ENCODE data around the gene LRRC63. TPM values are rescaled to one million over a fixed set of nuclear protein-coding genes. Genes with fewer than 3 reads are reported as not detected.
"Not testable (repeated sequence)": the region's sequence is repeated elsewhere in the genome, so short reads cannot be mapped to it uniquely, and the experiment has no call there.

Gene LRRC63
- total RNA-seq, 8 experiments from 2014 or later, result 0.16 to 0.73 (median 0.36) TPM; not detected in 3

DNA sequence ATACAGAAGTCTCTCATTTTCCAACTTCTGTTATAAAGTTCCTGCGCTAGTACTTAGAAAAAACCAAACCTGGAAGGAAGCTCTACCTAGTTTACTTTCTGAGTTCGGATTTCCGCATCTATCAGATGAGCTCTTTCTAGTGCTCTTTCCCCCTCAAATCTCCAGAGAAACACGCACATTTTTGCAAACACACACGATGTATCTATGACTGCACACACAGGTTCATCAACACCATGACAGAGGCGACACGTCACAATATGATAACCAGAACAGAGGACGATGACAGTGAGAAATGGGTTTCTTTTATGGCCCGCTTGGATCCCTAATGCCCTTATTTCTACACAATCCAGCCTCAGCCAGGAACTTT, 629 bp upstream of the LRRC63 start:
- Histone ChIP-seq H3K27ac (no peak overlapping the region), H3K4me1 (replicated peaks in 1 of 2) (peaks cover 0 to 3% of the 10 kb centered on the region in 2 donors), H3K4me3 (peak overlapping the region; percentile 33 to 45 (median 39))
- WGBS, 10 experiments, result 12 to 81% (median 44%) methylated on average over 2 to 8 of the region's 9 CpGs; no CpG with 5 or more reads in 1 of the 10 experiments
- in situ Hi-C loops (cut with MboI; ENCODE audit: low pct_unique_long_range_greater_than_20kb in 2 of 9, low sequenced_read_pairs in 9 of 9, unreplicated experiment in 9 of 9), result no loop called here
- ATAC-seq (replicated peaks in 6 of 8), result peak in 6 of 8 experiments; percentile 14 to 70 (median 56)

DNA sequence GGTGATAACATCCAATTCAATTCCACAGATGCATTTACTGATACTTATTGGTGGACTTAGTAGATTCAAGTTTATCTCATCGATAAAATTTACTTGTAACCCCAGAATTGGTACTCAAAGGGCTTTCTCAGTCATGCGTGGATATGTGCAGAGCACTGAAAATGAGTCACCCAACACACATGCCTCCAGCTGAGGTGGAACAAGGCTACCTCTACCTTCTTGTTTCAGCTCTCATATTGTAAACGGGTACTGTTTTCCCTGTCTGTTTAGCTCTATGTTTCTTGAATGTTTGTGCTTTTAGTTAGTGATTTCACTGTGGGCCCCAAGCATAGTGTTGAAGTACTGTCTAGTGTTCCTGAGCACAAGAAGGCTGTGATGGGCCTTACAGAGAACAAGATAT, 1.5 kb downstream of the LRRC63 start:
- no peak for ATAC-seq (replicated peaks in 6 of 8)
- in situ Hi-C loops (cut with MboI; ENCODE audit: low pct_unique_long_range_greater_than_20kb in 2 of 9, low sequenced_read_pairs in 9 of 9, unreplicated experiment in 9 of 9), result no loop called here
- 72 to 100% (median 92%) methylated on average over 1 to 3 of the region's 3 CpGs; no CpG with 5 or more reads in 3 of the 10 experiments for whole genome bisulfite sequencing, 10 experiments
- no peak overlapping the region for H3K4me3 ChIP-seq
- H3K27ac ChIP-seq, result no peak overlapping the region
- peaks cover 0 to 3% of the 10 kb centered on the region in 2 donors for H3K4me1 ChIP-seq (replicated peaks in 1 of 2)

DNA sequence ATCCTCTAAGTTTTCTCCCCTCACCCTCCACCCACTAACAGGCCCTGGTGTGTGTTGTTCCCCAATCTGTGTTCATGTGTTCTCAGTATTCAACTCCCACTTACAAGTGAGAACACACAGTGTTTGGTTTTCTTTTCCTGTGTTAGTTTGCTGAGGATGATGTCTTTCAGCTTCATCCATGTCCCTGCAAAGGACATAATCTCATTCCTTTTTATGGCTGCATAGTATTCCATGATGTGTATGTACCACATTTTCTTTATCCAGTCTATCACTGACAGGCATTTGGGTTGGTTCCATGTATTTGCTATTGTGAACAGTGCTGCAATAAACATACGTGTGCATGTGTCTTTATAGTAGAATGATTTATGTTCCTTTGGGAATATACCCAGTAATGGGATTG, 3.0 kb downstream of the LRRC63 start:
- ATAC-seq (replicated peaks in 6 of 8); H3K4me1 ChIP-seq (replicated peaks in 1 of 2); H3K4me3 ChIP-seq; in situ Hi-C loops (cut with MboI; ENCODE audit: low pct_unique_long_range_greater_than_20kb in 2 of 9, low sequenced_read_pairs in 9 of 9, unreplicated experiment in 9 of 9); H3K27ac ChIP-seq: not testable (repeated sequence)
- 75 to 100% (median 84%) methylated on average over 1 of the region's 1 CpG; no CpG with 5 or more reads in 4 of the 10 experiments for WGBS, 10 experiments

DNA sequence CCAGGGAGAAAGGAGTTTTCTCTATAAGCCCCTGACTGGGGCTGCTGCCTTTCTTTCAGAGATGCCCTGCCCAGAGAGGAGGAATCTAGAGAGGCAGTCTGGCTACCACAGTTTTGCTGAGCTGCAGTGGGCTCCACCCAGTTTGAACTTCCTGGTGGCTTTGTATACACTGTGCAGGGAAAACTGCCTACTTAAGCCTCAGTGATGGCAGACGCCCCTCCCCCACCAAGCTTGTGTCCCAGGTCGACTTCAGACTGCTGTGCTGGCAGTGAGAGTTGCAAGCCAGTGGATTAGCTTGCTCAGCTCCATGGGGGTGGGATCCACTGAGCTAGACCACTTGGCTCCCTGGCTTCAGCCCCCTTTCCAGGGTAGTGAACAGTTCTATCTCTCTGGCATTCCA, 8.5 kb downstream of the LRRC63 start:
- in situ Hi-C loops (cut with MboI; ENCODE audit: low pct_unique_long_range_greater_than_20kb in 2 of 9, low sequenced_read_pairs in 9 of 9, unreplicated experiment in 9 of 9); H3K4me1 ChIP-seq (replicated peaks in 1 of 2); H3K27ac ChIP-seq; H3K4me3 ChIP-seq: not testable (repeated sequence)
- 0% methylated on average over 1 to 2 of the region's 2 CpGs; no CpG with 5 or more reads in 8 of the 10 experiments for WGBS, 10 experiments
- peak in 1 of 8 experiments; percentile 36 for ATAC-seq (replicated peaks in 6 of 8)

DNA sequence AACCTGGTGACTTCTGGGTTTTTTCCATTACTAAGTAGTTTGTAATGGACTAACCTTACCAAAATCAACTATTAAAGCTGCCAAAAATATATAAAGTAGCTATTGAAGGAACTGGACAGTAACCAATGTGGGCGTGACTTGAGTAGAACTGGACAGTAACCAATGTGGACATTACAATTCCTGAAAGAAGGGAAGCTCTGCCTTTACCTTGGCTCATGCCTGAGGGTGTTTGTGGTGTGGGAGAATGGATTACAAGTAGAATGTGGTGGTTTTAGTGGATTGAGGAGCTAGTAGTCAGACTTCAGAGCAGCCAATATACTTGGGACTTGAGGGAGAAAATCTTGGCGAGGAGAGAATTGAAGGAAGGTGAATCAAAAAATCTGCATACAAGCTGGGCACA, 17.5 kb downstream of the LRRC63 start:
- 17 to 86% (median 80%) methylated on average over 1 to 2 of the region's 2 CpGs; no CpG with 5 or more reads in 3 of the 10 experiments for WGBS, 10 experiments
- no peak overlapping the region for H3K27ac ChIP-seq
- in situ Hi-C loops (cut with MboI; ENCODE audit: low pct_unique_long_range_greater_than_20kb in 2 of 9, low sequenced_read_pairs in 9 of 9, unreplicated experiment in 9 of 9), result no loop called here
- no peak overlapping the region for H3K4me3 ChIP-seq
- no peak for ATAC-seq (replicated peaks in 6 of 8)
- no peaks in the 10 kb centered on the region for H3K4me1 ChIP-seq (replicated peaks in 1 of 2)

DNA sequence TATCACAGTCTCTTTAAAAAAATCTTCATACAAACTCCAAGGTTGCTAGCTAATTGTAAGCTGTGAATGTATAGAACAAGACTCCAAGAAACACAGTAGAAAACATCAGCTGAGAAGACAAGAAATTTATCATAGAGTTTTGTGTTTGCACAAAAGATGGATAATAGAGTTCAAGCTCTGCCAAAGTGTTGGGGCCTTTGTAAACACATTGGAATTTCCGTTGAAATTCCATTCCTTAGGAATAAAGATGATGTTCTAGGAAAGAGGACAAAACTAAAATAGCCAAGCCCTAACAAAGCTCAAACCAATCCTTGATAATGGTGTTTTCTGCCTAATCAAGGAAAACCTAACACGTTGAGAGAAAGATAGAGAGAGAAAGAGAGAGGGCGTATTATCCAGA, 20.6 kb downstream of the LRRC63 start:
- in situ Hi-C loops (cut with MboI; ENCODE audit: low pct_unique_long_range_greater_than_20kb in 2 of 9, low sequenced_read_pairs in 9 of 9, unreplicated experiment in 9 of 9), result no loop called here

DNA sequence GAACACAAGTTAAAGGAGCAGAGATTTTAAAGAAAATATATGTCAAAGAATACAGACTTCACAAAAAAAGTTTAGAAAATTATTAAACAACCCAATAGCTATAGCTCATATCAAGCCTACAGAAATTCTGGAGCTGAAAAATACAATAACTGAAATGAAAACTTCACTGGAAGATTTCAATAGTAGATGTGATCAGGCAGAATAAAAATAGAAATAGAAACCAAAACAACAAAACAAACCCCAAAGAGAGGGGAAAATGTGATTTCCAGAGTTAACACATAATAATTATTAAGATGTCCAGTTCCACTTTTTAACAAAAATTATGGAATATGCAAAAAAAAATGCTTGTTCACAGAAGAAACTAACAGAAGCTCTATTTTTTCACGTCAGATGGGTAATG, 23.6 kb downstream of the LRRC63 start:
- no peak overlapping the region for H3K4me3 ChIP-seq
- WGBS, 10 experiments, result 0 to 100% (median 82%) methylated on average over 1 of the region's 1 CpG
- ATAC-seq (replicated peaks in 6 of 8), result no peak
- H3K27ac ChIP-seq, result no peak overlapping the region
- no peaks in the 10 kb centered on the region for H3K4me1 ChIP-seq (replicated peaks in 1 of 2)
- in situ Hi-C loops (cut with MboI; ENCODE audit: low pct_unique_long_range_greater_than_20kb in 2 of 9, low sequenced_read_pairs in 9 of 9, unreplicated experiment in 9 of 9), result no loop called here

More for the DNA sequence above, 20.6 kb downstream of the LRRC63 start:
- 21 to 90% (median 73%) methylated on average over 1 to 3 of the region's 3 CpGs for WGBS, 10 experiments
- no peak for ATAC-seq (replicated peaks in 6 of 8)
- no peak overlapping the region for H3K4me3 ChIP-seq
- H3K4me1 ChIP-seq (replicated peaks in 1 of 2), result no peaks in the 10 kb centered on the region
- H3K27ac ChIP-seq, result no peak overlapping the region

DNA sequence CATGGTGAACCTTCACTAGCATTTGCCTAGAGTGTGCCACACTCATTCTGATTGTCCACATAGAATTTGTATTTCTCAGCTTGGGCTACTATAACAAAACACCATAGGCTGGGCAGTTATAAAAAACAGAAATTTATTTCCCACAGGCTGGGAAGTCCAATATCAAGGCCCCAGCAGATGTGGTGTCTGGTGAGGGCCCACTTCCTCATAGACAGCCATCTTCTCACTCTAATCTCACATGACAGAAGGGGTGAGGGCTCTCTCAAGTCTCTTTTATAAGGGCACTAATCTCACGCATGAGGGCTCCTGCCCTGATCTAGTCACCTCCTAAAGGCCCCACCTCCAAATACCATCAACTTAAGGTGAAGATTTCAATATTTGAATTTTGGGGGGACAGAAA, 53.6 kb downstream of the LRRC63 start:
- in situ Hi-C loops (cut with MboI; ENCODE audit: low pct_unique_long_range_greater_than_20kb in 2 of 9, low sequenced_read_pairs in 9 of 9, unreplicated experiment in 9 of 9), result no loop called here
- no peak overlapping the region for H3K4me3 ChIP-seq
- H3K4me1 ChIP-seq (replicated peaks in 1 of 2), result no peaks in the 10 kb centered on the region
- no peak overlapping the region for H3K27ac ChIP-seq
- 67 to 100% methylated on average over 1 of the region's 1 CpG; no CpG with 5 or more reads in 8 of the 10 experiments for WGBS, 10 experiments
- ATAC-seq (replicated peaks in 6 of 8), result no peak

DNA sequence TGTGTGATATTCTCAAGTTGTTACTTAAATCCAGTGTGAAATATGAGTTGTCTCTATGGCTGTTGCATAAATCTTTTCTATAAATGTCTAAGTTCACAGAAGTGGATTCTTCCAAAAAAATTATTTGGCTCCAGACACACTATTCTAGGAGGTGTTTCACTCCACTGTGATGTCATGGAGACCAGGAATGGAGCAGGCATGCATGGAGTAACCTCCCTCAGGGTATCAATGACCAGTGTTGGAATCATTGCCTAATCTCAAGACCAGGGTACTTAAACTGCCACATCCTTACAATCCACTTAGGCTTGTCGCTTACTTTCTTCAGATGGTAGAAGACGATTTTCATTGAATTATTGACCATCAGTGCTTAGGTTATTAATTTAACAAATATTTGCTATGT, 55.4 kb downstream of the LRRC63 start:
- H3K4me1 ChIP-seq (replicated peaks in 1 of 2), result no peaks in the 10 kb centered on the region
- WGBS, 10 experiments, result 41 to 83% (median 59%) methylated on average over 1 to 2 of the region's 2 CpGs; no CpG with 5 or more reads in 2 of the 10 experiments
- H3K4me3 ChIP-seq, result no peak overlapping the region
- in situ Hi-C loops (cut with MboI; ENCODE audit: low pct_unique_long_range_greater_than_20kb in 2 of 9, low sequenced_read_pairs in 9 of 9, unreplicated experiment in 9 of 9), result no loop called here
- ATAC-seq (replicated peaks in 6 of 8), result peak in 1 of 8 experiments; percentile 46
- no peak overlapping the region for H3K27ac ChIP-seq

DNA sequence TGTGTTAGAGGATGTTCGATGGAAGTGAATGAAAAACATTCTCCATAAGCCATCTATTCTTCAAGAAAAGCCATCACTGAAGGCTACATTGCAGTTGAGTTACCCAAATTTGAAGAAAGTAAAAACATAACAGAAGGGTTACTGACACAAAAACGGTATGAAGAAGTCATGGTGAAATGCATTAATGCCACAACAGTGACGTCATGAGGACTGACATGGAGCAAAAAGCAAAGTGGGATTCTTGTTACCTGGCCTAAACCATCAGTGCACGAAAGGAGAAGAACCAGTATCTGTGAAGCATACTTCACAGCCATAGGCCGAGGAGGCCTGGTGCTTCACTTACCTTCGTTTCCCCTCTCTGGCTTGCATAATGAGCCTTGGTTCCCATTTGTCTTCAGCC, 58.7 kb downstream of the LRRC63 start:
- no peak for ATAC-seq (replicated peaks in 6 of 8)
- Histone ChIP-seq H3K4me1 (replicated peaks in 1 of 2) (no peaks in the 10 kb centered on the region), H3K27ac (no peak overlapping the region), H3K4me3 (no peak overlapping the region)
- in situ Hi-C loops (cut with MboI; ENCODE audit: low pct_unique_long_range_greater_than_20kb in 2 of 9, low sequenced_read_pairs in 9 of 9, unreplicated experiment in 9 of 9), result no loop called here
- WGBS, 10 experiments, result 6 to 90% (median 60%) methylated on average over 1 to 6 of the region's 6 CpGs; no CpG with 5 or more reads in 1 of the 10 experiments

DNA sequence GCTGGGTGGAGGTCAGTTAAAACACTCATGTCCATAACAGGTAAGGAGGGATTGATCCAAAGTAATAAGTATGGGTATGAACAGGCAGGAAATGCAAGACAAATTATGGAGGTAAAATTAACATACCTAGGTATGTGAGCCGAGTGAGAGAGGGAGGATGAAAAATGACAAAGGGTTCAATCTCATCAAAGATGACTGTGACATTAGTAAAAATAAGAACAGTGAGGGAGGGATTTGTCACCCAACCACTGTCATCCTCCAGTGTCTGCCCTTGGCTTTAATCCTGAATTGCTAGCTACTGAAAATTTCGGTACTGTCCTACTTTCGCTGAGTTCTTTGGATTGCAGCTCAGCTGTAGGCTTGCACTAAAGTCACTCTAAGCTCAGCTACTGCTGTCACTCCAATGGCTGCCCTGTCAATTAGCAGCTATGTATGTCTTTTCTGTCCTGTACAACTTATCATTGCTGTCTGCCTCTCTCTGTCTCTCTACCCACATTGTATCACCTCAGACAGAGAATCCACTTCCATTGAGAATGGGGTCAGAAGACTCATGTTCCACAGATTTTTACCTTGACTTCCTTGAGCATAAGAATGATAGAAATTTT, 62.5 kb downstream of the LRRC63 start:
- no peak overlapping the region for H3K27ac ChIP-seq
- in situ Hi-C loops (cut with MboI; ENCODE audit: low pct_unique_long_range_greater_than_20kb in 2 of 9, low sequenced_read_pairs in 9 of 9, unreplicated experiment in 9 of 9), result no loop called here
- no peak overlapping the region for H3K4me3 ChIP-seq
- no peaks in the 10 kb centered on the region for H3K4me1 ChIP-seq (replicated peaks in 1 of 2)
- ATAC-seq (replicated peaks in 6 of 8), result no peak
- WGBS, 10 experiments, result 45 to 100% (median 86%) methylated on average over 1 to 3 of the region's 3 CpGs; no CpG with 5 or more reads in 1 of the 10 experiments

DNA sequence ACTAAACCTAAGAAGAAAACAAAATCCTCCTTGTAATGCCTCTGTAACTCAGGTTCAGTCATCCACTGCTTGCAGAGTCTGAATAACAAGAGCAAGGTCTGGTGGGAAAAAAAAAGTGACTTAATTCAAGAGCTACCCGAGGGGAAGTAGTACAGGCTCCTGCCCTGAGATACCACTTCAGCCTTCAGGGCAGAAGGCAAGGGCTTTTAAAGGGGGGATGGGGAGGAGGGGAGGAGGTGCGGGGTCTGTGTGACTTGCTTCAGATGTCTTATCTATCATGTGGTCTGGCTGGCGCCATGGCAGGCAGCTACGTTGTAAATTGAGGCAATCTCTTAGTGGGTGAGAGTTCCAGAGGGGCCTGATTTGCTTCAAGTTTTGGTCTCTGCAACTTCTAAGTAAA, 66.7 kb downstream of the LRRC63 start:
- Histone ChIP-seq H3K4me1 (replicated peaks in 1 of 2) (no peaks in the 10 kb centered on the region), H3K4me3 (no peak overlapping the region), H3K27ac (no peak overlapping the region)
- no peak for ATAC-seq (replicated peaks in 6 of 8)
- in situ Hi-C loops (cut with MboI; ENCODE audit: low pct_unique_long_range_greater_than_20kb in 2 of 9, low sequenced_read_pairs in 9 of 9, unreplicated experiment in 9 of 9), result no loop called here
- WGBS, 10 experiments, result 0 to 69% (median 57%) methylated on average over 1 to 4 of the region's 4 CpGs; no CpG with 5 or more reads in 3 of the 10 experiments

DNA sequence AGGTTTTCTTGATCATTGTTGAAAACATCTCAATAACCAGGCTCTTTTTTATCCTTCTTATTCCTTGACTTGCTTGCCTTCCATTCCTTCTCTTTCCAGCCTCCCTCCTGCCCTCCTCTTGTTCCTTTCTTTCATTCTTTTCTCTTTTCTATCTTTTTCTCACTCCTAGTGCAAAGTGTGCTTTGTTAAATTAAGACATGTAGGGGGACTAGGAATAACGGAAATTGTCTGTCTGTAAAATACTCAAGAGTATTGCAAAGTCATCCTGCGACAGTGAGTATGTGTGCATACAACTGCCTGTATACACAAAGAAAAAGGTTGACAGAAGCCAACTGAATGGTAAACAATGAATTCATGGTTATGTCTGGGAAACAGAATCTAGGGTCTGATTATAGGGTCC, 70.1 kb downstream of the LRRC63 start:
- no peaks in the 10 kb centered on the region for H3K4me1 ChIP-seq (replicated peaks in 1 of 2)
- in situ Hi-C loops (cut with MboI; ENCODE audit: low pct_unique_long_range_greater_than_20kb in 2 of 9, low sequenced_read_pairs in 9 of 9, unreplicated experiment in 9 of 9), result loop anchor here in 1 of 9 experiments (10.0 kb wide), 1 partner anchor 117 kb away; no protein-coding TSS in a partner anchor
- H3K4me3 ChIP-seq, result no peak overlapping the region
- H3K27ac ChIP-seq, result no peak overlapping the region
- peak in 1 of 8 experiments; percentile 16 for ATAC-seq (replicated peaks in 6 of 8)
- 50 to 100% (median 71%) methylated on average over 1 to 2 of the region's 2 CpGs for WGBS, 10 experiments

Data from motor neuron (in vitro differentiated cells).